Body of pancreas (tissue), 4 donors: ENCODE results near the gene PSME2. TPM values are rescaled to one million over a fixed set of nuclear protein-coding genes. Genes with fewer than 3 reads are reported as not detected.

Experiments
- ATAC-seq: fragments of 150-250 bp; one replicate; pipeline ENCODE4 v1.9.1; 2016
- DNase-seq, 4 donors: peaks; one replicate each; pipeline ENCODE4 v3.0.0-alpha.2; 2019
- H3K27ac ChIP-seq, 4 donors: fragments of 200-600 bp; sonication (generic); 1 replicate in 3 of 4; 2 replicates in 1 of 4; pipeline versions ENCODE4 v1.5.1 to v1.6.1; 2016 to 2019; ENCODE audit warnings: mild to moderate bottlenecking in 1 of 4, mixed read lengths in 1 of 4, moderate library complexity in 1 of 4
- H3K27me3 ChIP-seq, 2 donors: fragments of 200-600 bp; sonication (generic); one replicate each; pipeline ENCODE4 v1.6.0; 2016; ENCODE audit warnings: mild to moderate bottlenecking in 1 of 2
- H3K36me3 ChIP-seq, 2 donors: fragments of 200-600 bp; sonication (generic); replicated peaks in 1 of 2; 2 replicates each; pipeline ENCODE4 v1.5.1; 2016; ENCODE audit warnings: low read depth in 2 of 2; ENCODE audit not compliant: insufficient read depth in 1 of 2
- H3K4me1 ChIP-seq: fragments of 200-600 bp; sonication (generic); one replicate; pipeline ENCODE4 v1.6.0; 2016
- H3K4me3 ChIP-seq, 2 donors: fragments of 200-600 bp; sonication (generic); 1 replicate in 1 of 2; 2 replicates in 1 of 2; pipeline ENCODE4 v1.5.1; 2016 to 2019
- H3K9me3 ChIP-seq, 3 donors: fragments of 200-600 bp; sonication (generic); 1 replicate in 2 of 3; 2 replicates in 1 of 3; pipeline ENCODE4 v1.5.1; 2016
- POLR2A ChIP-seq, 3 donors: fragments of 450-650 bp; IDR thresholded peaks; one replicate each; pipeline ENCODE4 v1.6.1; 2016; ENCODE audit warnings: antibody characterized with exemption in 3 of 3, mild to moderate bottlenecking in 2 of 3
- WGBS, 2 donors: methylation state at CpG; one replicate each; pipeline ENCODE4 v1.1.5; 2017; 5-methylcytosine and 5-hydroxymethylcytosine counted together
- intact Hi-C: fragments of 100-400 bp; cut with DNase I; formaldehyde crosslinking; loops from one replicate; pipeline ENCODE4 v1.15.1; 2023
- total RNA-seq, 2 donors: library from RNA; depleted of rRNA; stranded (reverse); fragments of >200 nt; gene quantifications; one replicate each; pipeline ENCODE4 v1.1.0, GENCODE V29; 2016
- TF ChIP-seq, protein P1 (sequence below), 7 experiments: fragments of 450-650 bp in 4 of 7; fragments of 200-600 bp in 3 of 7; sonication (generic) in 3 of 7; IDR thresholded peaks; one replicate each; pipeline ENCODE4 v1.5.1; 2016 to 2019; ENCODE audit warnings: antibody characterized with exemption in 7 of 7

Gene PSME2
- total RNA-seq, 2 donors from 2014 or later: 29.3 to 30.4 TPM

DNA sequence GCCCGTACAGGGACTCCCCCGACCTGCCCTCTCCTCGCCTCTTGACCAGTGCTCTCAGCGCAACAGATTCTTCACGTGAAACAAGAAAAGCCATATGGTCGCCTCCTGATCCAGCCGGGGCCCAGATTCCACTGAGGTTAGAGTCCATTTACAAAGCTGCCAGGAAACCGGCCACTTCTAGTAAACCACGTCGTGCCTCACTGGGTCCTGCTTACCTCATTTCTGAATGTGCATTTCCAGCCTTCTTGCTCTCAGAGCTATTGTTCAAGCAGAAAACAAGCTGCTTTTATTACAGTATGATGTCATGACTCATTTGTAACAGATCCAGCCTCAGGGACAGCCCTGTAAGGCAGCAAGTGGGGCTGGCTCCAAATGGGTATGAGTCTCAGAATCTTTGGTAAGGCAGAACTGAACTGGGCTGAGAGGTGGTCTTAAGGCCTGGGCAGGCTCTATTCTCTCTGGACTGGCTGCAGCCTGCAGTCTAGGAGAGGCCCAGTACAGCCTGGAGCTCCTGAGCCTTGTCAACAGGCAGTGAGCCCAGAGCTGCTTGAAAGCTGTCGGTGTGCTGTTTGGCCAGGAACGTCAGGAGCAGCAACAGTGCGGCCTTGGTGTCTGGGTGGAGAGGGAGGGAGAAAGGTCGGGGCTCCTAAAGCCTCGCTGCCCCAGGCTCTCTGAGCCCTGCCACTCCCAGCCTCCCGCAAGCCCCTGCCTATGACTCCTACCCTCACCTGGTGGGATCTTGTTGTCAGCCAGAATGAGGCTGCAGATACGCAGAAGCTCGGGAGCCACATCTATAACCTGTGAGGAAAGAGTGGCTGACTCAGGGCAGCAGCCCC is 33.8 kb upstream of the PSME2 start:
- Histone ChIP-seq H3K36me3 (peaks cover 14 to 36% of the 10 kb centered on the region in 2 donors), H3K27ac (peak overlapping the region in 1 of 4 donors; percentile 40), H3K27me3 (no peaks in the 10 kb centered on the region), H3K4me1 (no peaks in the 10 kb centered on the region), H3K9me3 (no peaks in the 10 kb centered on the region), H3K4me3 (no peak overlapping the region)
- WGBS, 2 donors: 76 to 81% methylated on average over 10 to 18 of the region's 18 CpGs
- peak; percentile 36 for ATAC-seq
- DNase-seq: peak in 1 of 4 donors; percentile 48
- intact Hi-C loops: no loop called here
- TF ChIP-seq, protein P1, sequence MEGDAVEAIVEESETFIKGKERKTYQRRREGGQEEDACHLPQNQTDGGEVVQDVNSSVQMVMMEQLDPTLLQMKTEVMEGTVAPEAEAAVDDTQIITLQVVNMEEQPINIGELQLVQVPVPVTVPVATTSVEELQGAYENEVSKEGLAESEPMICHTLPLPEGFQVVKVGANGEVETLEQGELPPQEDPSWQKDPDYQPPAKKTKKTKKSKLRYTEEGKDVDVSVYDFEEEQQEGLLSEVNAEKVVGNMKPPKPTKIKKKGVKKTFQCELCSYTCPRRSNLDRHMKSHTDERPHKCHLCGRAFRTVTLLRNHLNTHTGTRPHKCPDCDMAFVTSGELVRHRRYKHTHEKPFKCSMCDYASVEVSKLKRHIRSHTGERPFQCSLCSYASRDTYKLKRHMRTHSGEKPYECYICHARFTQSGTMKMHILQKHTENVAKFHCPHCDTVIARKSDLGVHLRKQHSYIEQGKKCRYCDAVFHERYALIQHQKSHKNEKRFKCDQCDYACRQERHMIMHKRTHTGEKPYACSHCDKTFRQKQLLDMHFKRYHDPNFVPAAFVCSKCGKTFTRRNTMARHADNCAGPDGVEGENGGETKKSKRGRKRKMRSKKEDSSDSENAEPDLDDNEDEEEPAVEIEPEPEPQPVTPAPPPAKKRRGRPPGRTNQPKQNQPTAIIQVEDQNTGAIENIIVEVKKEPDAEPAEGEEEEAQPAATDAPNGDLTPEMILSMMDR (IDR thresholded peaks at IDR 0.05): no peak
- no peak for TF ChIP-seq POLR2A (IDR thresholded peaks at IDR 0.05)

GRCh38 chr14:24179294-24179960 is 33.0 kb upstream of the PSME2 start:
- ATAC-seq (no peak), DNase-seq (no peak)
- Histone ChIP-seq H3K4me1 (no peaks in the 10 kb centered on the region), H3K4me3 (no peak overlapping the region), H3K27ac (peak overlapping the region in 1 of 4 donors; percentile 40), H3K9me3 (no peaks in the 10 kb centered on the region), H3K27me3 (no peaks in the 10 kb centered on the region), H3K36me3 (peaks cover 14 to 33% of the 10 kb centered on the region in 2 donors)
- TF ChIP-seq, protein P1 (IDR thresholded peaks at IDR 0.05): no peak
- no peak for TF ChIP-seq POLR2A (IDR thresholded peaks at IDR 0.05)
- intact Hi-C loops: no loop called here
- WGBS, 2 donors: 84 to 96% methylated on average over 12 to 14 of the region's 14 CpGs

- 86 to 88% methylated on average over 12 of the region's 12 CpGs for WGBS, 2 donors
- no peaks in the 10 kb centered on the region for H3K27me3 ChIP-seq
- ATAC-seq (no peak), DNase-seq (no peak)
- H3K9me3 ChIP-seq: no peaks in the 10 kb centered on the region
- no peak overlapping the region for H3K4me3 ChIP-seq
- TF ChIP-seq, protein P1 (IDR thresholded peaks at IDR 0.05): no peak
- no peak for TF ChIP-seq POLR2A (IDR thresholded peaks at IDR 0.05)
- intact Hi-C loops: no loop called here
- no peaks in the 10 kb centered on the region for H3K4me1 ChIP-seq
- no peak overlapping the region for H3K27ac ChIP-seq
- peaks cover 14 to 26% of the 10 kb centered on the region in 2 donors for H3K36me3 ChIP-seq
These were observed 32.2 kb upstream of the PSME2 start for GRCh38 chr14:24178399-24179178.

- intact Hi-C loops: no loop called here
- H3K4me3 ChIP-seq: no peak overlapping the region
- no peak for DNase-seq
- H3K4me1 ChIP-seq: no peaks in the 10 kb centered on the region
- no peaks in the 10 kb centered on the region for H3K27me3 ChIP-seq
- no peak for ATAC-seq
- H3K9me3 ChIP-seq: no peaks in the 10 kb centered on the region
- WGBS, 2 donors: 92 to 94% methylated on average over 11 to 13 of the region's 14 CpGs
- H3K36me3 ChIP-seq: peaks cover 7 to 19% of the 10 kb centered on the region in 2 donors
- no peak overlapping the region for H3K27ac ChIP-seq
- TF ChIP-seq, protein P1 (IDR thresholded peaks at IDR 0.05): no peak
- no peak for TF ChIP-seq POLR2A (IDR thresholded peaks at IDR 0.05)
These were observed 31.5 kb upstream of the PSME2 start for GRCh38 chr14:24177891-24178290.
